Measurements from ENCODE around the gene TUBB4A. TPM values are rescaled to one million over a fixed set of nuclear protein-coding genes. Genes with fewer than 3 reads are reported as not detected.

TUBB4A gene
- total and polyA plus RNA-seq, 10 of the 15 experiments (the other 5 are each of a cell fraction or from before 2014, with no cell fraction given): 0.29 to 22.4 (median 3.8) TPM

DNA sequence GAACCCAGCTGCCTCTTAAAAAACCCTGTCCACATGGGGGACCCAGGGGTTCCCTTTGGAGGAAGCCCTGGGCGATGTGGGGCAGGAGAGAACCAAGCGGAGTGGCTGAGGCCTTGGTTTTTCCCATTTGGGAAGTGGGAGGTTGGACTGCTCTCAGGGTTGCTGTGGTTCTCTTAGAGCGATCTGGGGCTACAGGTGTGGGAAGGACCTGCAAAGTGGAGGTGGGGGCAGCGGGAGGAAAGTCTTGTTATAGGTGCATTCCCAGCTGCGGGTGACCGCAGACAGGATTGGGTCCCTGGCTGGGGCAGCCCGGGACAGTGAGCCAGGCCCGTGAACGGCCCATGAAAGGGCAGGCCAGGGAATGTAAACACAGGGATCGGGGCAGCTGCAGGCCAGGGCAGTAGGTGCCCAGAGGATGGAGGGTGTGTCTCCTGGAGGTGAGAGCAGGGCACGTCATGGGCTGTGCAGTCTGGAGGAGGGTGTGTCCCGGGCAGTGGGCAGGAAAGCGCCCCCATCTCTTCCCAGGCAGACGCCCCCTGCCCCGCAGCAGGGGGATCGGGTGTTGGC lies 43.3 kb downstream of the TUBB4A start:
- in situ Hi-C loops (cut with MboI): no loop called here

More for the DNA sequence above, 43.3 kb downstream of the TUBB4A start:
- FAIRE-seq (no peak), DNase-seq (ENCODE audit: low read depth, low spot score) (no peak), ATAC-seq (peak; percentile 22)
- ChIA-PET POLR2A (interaction anchor here (1.0 to 1.8 kb wide), 3 partner anchors 22 to 34 kb away, joined by 3 to 10 read pairs (median 8); partner anchors contain the start of genes DENND1C and KHSRP), CTCF (interaction anchor here (0.6 to 2.0 kb wide), 5 partner anchors 23 to 412 kb away, joined by 3 to 8 read pairs (median 5); partner anchors contain the start of gene DENND1C), SMC1A (ENCODE audit: uncharacterized antibody, unreplicated experiment) (interaction anchor here (0.7 to 1.7 kb wide), 7 partner anchors 10 to 279 kb away, joined by 3 to 5 read pairs (median 3); partner anchors contain the start of gene GPR108), RAD21 (ENCODE audit: unreplicated experiment) (interaction anchor here (0.6 to 2.1 kb wide), 8 partner anchors 22 to 403 kb away, joined by 3 to 11 read pairs (median 3); partner anchors contain the start of genes CLPP, DENND1C, GTF2F1 and KHSRP)
- intact Hi-C loops (cut with micrococcal nuclease; ENCODE audit: unreplicated experiment): loop anchor here (2.0 kb wide), 1 partner anchor 46 kb away; no protein-coding TSS in a partner anchor
- TF ChIP-seq SMARCA5 (IDR thresholded peaks at IDR 0.05) (peak; percentile 13; the same call in 1 of the 2 replicates), MEF2A (IDR thresholded peaks at IDR 0.05; ENCODE audit: insufficient read depth, low read depth, low read length) (no peak), LARP7 (IDR thresholded peaks at IDR 0.05) (peak; percentile 36; the same call in 1 of the 2 replicates), IKZF2 (IDR thresholded peaks at IDR 0.05) (peak in 1 of 2 experiments; percentile 33; a peak in 2 of 4 replicates), RB1 (IDR thresholded peaks at IDR 0.05; ENCODE audit: borderline replicate concordance) (no peak), ZNF217 (IDR thresholded peaks at IDR 0.05) (peak; percentile 15; the same call in 1 of the 2 replicates)
- TF ChIP-seq, protein P1, sequence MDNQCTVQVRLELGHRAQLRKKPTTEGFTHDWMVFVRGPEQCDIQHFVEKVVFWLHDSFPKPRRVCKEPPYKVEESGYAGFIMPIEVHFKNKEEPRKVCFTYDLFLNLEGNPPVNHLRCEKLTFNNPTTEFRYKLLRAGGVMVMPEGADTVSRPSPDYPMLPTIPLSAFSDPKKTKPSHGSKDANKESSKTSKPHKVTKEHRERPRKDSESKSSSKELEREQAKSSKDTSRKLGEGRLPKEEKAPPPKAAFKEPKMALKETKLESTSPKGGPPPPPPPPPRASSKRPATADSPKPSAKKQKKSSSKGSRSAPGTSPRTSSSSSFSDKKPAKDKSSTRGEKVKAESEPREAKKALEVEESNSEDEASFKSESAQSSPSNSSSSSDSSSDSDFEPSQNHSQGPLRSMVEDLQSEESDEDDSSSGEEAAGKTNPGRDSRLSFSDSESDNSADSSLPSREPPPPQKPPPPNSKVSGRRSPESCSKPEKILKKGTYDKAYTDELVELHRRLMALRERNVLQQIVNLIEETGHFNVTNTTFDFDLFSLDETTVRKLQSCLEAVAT (IDR thresholded peaks at IDR 0.05): peak; percentile 74
- TF ChIP-seq, protein P2, sequence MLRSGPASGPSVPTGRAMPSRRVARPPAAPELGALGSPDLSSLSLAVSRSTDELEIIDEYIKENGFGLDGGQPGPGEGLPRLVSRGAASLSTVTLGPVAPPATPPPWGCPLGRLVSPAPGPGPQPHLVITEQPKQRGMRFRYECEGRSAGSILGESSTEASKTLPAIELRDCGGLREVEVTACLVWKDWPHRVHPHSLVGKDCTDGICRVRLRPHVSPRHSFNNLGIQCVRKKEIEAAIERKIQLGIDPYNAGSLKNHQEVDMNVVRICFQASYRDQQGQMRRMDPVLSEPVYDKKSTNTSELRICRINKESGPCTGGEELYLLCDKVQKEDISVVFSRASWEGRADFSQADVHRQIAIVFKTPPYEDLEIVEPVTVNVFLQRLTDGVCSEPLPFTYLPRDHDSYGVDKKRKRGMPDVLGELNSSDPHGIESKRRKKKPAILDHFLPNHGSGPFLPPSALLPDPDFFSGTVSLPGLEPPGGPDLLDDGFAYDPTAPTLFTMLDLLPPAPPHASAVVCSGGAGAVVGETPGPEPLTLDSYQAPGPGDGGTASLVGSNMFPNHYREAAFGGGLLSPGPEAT (IDR thresholded peaks at IDR 0.05; ENCODE audit: low read depth): peak; percentile 40
- no peaks in the 10 kb centered on the region for H4K20me1 ChIP-seq (ENCODE audit: control insufficient read depth, insufficient read depth)
- H3K4me2 ChIP-seq (ENCODE audit: control insufficient read depth, insufficient read depth): peak overlapping the region; percentile 95
- H3K9me3 ChIP-seq (replicated peaks; ENCODE audit: control insufficient read depth, insufficient read depth, low read length): peaks cover 17% of the 10 kb centered on the region; the same call in 2 of the 3 replicates
- H3K4me3 ChIP-seq: peak overlapping the region; percentile 80
- peaks cover 18% of the 10 kb centered on the region for H3K79me2 ChIP-seq (ENCODE audit: control insufficient read depth, insufficient read depth, low read length)
- peak overlapping the region; percentile 82 for H3K9ac ChIP-seq (ENCODE audit: control insufficient read depth, insufficient read depth, low read length)
- no peak overlapping the region; the same call in 1 of the 2 replicates for H2AFZ ChIP-seq (ENCODE audit: control insufficient read depth, low read depth, low read length)
- H3K4me1 ChIP-seq (ENCODE audit: control insufficient read depth, insufficient read depth, low read length): peaks cover 10% of the 10 kb centered on the region
- H3K27ac ChIP-seq (ENCODE audit: control insufficient read depth, insufficient read depth): peak overlapping the region; percentile 94
- WGBS (ENCODE audit: insufficient coverage, insufficient replicate concordance, low lambda C conversion rate, missing lambda C conversion rate): 3% methylated on average over 16 of the region's 16 CpGs
- H3K36me3 ChIP-seq (ENCODE audit: control insufficient read depth in 2 of 2, insufficient read depth in 2 of 2, low read length in 1 of 2): peaks cover 10 to 24% of the 10 kb centered on the region in 2 experiments; a peak in 3 of 4 replicates
- no peaks in the 10 kb centered on the region for H3K27me3 ChIP-seq (replicated peaks in 1 of 2; ENCODE audit: control insufficient read depth in 2 of 2, insufficient read depth in 2 of 2, low read length in 1 of 2)
- no TSS peak for BruUV-seq (replicated peaks)

Measured in GM12878 (cell line).